Gastroesophageal sphincter (tissue), 4 donors: ENCODE results near the gene ZNF195. TPM values are rescaled to one million over a fixed set of nuclear protein-coding genes. Genes with fewer than 3 reads are reported as not detected.
"Not testable (repeated sequence)": the region's sequence is repeated elsewhere in the genome, so short reads cannot be mapped to it uniquely, and the experiment has no call there.

ENCODE experiments used
- ATAC-seq: fragments of 150-250 bp; one replicate; pipeline ENCODE4 v1.9.1; 2016; ENCODE audit warnings: mild to moderate bottlenecking, moderate library complexity
- H3K27ac ChIP-seq, 4 donors: fragments of 200-600 bp; sonication (generic) in 3 of 4; 1 replicate in 3 of 4; 2 replicates in 1 of 4; pipeline ENCODE4 v1.5.1; 2016 to 2019
- H3K27me3 ChIP-seq: fragments of 200-600 bp; sonication (generic); one replicate; pipeline ENCODE4 v1.5.1; 2019
- H3K36me3 ChIP-seq, 2 donors: fragments of 200-600 bp; sonication (generic); one replicate each; pipeline ENCODE4 v1.5.1; 2019; ENCODE audit warnings: control low read depth in 1 of 2
- H3K4me1 ChIP-seq, 3 donors: fragments of 200-600 bp; sonication (generic); 1 replicate in 2 of 3; 2 replicates in 1 of 3; pipeline ENCODE4 v1.5.1; 2016 to 2019; ENCODE audit warnings: control low read depth in 2 of 3
- H3K4me3 ChIP-seq, 2 donors: fragments of 200-600 bp; sonication (generic); one replicate each; pipeline ENCODE4 v1.5.1; 2019; ENCODE audit warnings: mild to moderate bottlenecking in 1 of 2, moderate library complexity in 1 of 2
- H3K9me3 ChIP-seq, 3 donors: fragments of 200-600 bp; sonication (generic); one replicate each; pipeline ENCODE4 v1.5.1; 2017 to 2019; ENCODE audit warnings: control low read depth in 2 of 3
- CTCF ChIP-seq, 4 experiments: fragments of 200-600 bp in 2 of 4; fragments of 450-650 bp in 2 of 4; sonication (generic) in 1 of 4; IDR thresholded peaks; one replicate each; pipeline ENCODE4 v1.5.1; 2017 to 2019; ENCODE audit warnings: antibody characterized with exemption in 4 of 4, mild to moderate bottlenecking in 2 of 4, moderate library complexity in 2 of 4
- EP300 ChIP-seq: sonication (generic); formaldehyde crosslinking; IDR thresholded peaks from one replicate; pipeline ENCODE4 v1.6.1; 2017; ENCODE audit warnings: antibody characterized with exemption, mild to moderate bottlenecking
- POLR2A ChIP-seq, 2 donors: fragments of 450-650 bp; IDR thresholded peaks; one replicate each; pipeline ENCODE4 v1.6.1; 2017; ENCODE audit warnings: antibody characterized with exemption in 2 of 2, mild to moderate bottlenecking in 2 of 2, moderate library complexity in 1 of 2
- POLR2AphosphoS5 ChIP-seq: sonication (generic); formaldehyde crosslinking; IDR thresholded peaks from one replicate; pipeline ENCODE4 v1.6.1; 2017; ENCODE audit warnings: antibody characterized with exemption
- WGBS, 2 donors: methylation state at CpG; one replicate each; pipeline ENCODE4 v1.1.5; 2018; ENCODE audit warnings: low coverage in 1 of 2; 5-methylcytosine and 5-hydroxymethylcytosine counted together
- total RNA-seq, 4 donors: library from RNA; depleted of rRNA; stranded (reverse); fragments of >200 nt; gene quantifications; one replicate each; pipeline ENCODE4 v1.1.0, GENCODE V29; 2016

The ZNF195 gene
- total RNA-seq = 10 to 100 TPM in 2 of 4 donors, 1 to 10 TPM in 2; 7.9 to 19.9 (median 12.6) TPM

- Histone ChIP-seq H3K36me3 (peaks cover 0 to 15% of the 10 kb centered on the region in 2 donors), H3K4me1 (peaks cover 0 to 42% (median 11%) of the 10 kb centered on the region in 3 donors), H3K9me3 (no peaks in the 10 kb centered on the region), H3K4me3 (peak within 1 kb of the TSS; percentile 82 to 97), H3K27me3 (no peaks in the 10 kb centered on the region), H3K27ac (peak within 1 kb of the TSS; percentile 63 to 89 (median 84))
- TF ChIP-seq EP300 (no peak), POLR2A (IDR thresholded peaks at IDR 0.05) (peak; percentile 44), CTCF (IDR thresholded peaks at IDR 0.05) (no peak), POLR2AphosphoS5 (peak; percentile 57)
- 2 to 8% methylated on average over 5 to 11 of the region's 54 CpGs for WGBS, 2 donors
- ATAC-seq = peak; percentile 100
Measured at GRCh38 chr11:3378426-3379423, at the start of gene ZNF195. ZNF195 (minus strand) TSS chr11:3379146; CDS start chr11:3379040, 106 bp downstream.

GRCh38 chr11:3428076-3428475 lies 49.1 kb upstream of the ZNF195 start:
- H3K4me3 ChIP-seq, H3K9me3 ChIP-seq, ATAC-seq, H3K4me1 ChIP-seq, H3K27ac ChIP-seq, H3K36me3 ChIP-seq: not testable (repeated sequence)
- 35 to 43% methylated on average over 2 to 5 of the region's 10 CpGs for WGBS, 2 donors
- H3K27me3 ChIP-seq = peaks cover 17% of the 10 kb centered on the region

- not testable (repeated sequence) for H3K27ac ChIP-seq, H3K36me3 ChIP-seq, ATAC-seq, H3K9me3 ChIP-seq, H3K4me3 ChIP-seq
- peaks cover 0 to 12% (median 0%) of the 10 kb centered on the region in 3 donors for H3K4me1 ChIP-seq
- 83 to 84% methylated on average over 5 to 8 of the region's 8 CpGs for WGBS, 2 donors
- peaks cover 17% of the 10 kb centered on the region for H3K27me3 ChIP-seq
Measured at GRCh38 chr11:3426541-3426940, 47.6 kb upstream of the ZNF195 start.

GRCh38 chr11:3423928-3424327 lies 45.0 kb upstream of the ZNF195 start:
- H3K27ac ChIP-seq = peak overlapping the region in 1 of 4 donors; percentile 89
- not testable (repeated sequence) for ATAC-seq
- WGBS, 2 donors = 5 to 28% methylated on average over 4 of the region's 5 CpGs

GRCh38 chr11:3423138-3423731 lies 44.3 kb upstream of the ZNF195 start:
- ATAC-seq = not testable (repeated sequence)

More at GRCh38 chr11:3423928-3424327, 45.0 kb upstream of the ZNF195 start:
- Histone ChIP-seq H3K4me1 (peaks cover 0 to 12% (median 0%) of the 10 kb centered on the region in 3 donors), H3K4me3 (peak overlapping the region in 1 of 2 donors; percentile 69)
- not testable (repeated sequence) for H3K9me3 ChIP-seq, H3K36me3 ChIP-seq, H3K27me3 ChIP-seq

GRCh38 chr11:3422380-3423137 lies 43.6 kb upstream of the ZNF195 start:
- H3K36me3 ChIP-seq, H3K9me3 ChIP-seq, H3K27me3 ChIP-seq: not testable (repeated sequence)
- H3K4me3 ChIP-seq = peak overlapping the region; percentile 42 to 69
- 0% methylated on average over 5 to 7 of the region's 66 CpGs for WGBS, 2 donors
- ATAC-seq = peak; percentile 100
- peak overlapping the region; percentile 30 to 89 (median 81) for H3K27ac ChIP-seq
- H3K4me1 ChIP-seq = peaks cover 0 to 12% (median 0%) of the 10 kb centered on the region in 3 donors

More at GRCh38 chr11:3423138-3423731, 44.3 kb upstream of the ZNF195 start:
- H3K9me3 ChIP-seq, H3K27me3 ChIP-seq, H3K36me3 ChIP-seq: not testable (repeated sequence)
- 0% methylated on average over 27 of the region's 46 CpGs; no CpG with 5 or more reads in 1 of the 2 donors for WGBS, 2 donors
- peaks cover 0 to 12% (median 0%) of the 10 kb centered on the region in 3 donors for H3K4me1 ChIP-seq
- H3K27ac ChIP-seq = peak overlapping the region; percentile 35 to 89 (median 81)
- TF ChIP-seq POLR2A (IDR thresholded peaks at IDR 0.05) = peak in 1 of 2 donors; percentile 30
- H3K4me3 ChIP-seq = peak overlapping the region; percentile 42 to 69

- H3K27me3 ChIP-seq, H3K9me3 ChIP-seq, ATAC-seq, H3K36me3 ChIP-seq: not testable (repeated sequence)
- Histone ChIP-seq H3K4me1 (peaks cover 0 to 12% (median 0%) of the 10 kb centered on the region in 3 donors), H3K4me3 (peak overlapping the region; percentile 42 to 69), H3K27ac (peak overlapping the region; percentile 2 to 89 (median 81))
- 21% methylated on average over 5 of the region's 42 CpGs; no CpG with 5 or more reads in 1 of the 2 donors for WGBS, 2 donors
Measured at GRCh38 chr11:3421608-3422379, 42.8 kb upstream of the ZNF195 start.

- not testable (repeated sequence) for H3K9me3 ChIP-seq, H3K36me3 ChIP-seq, ATAC-seq, H3K27ac ChIP-seq, H3K27me3 ChIP-seq, H3K4me3 ChIP-seq
- WGBS, 2 donors = 62 to 67% methylated on average over 5 to 8 of the region's 10 CpGs
- peaks cover 0 to 12% (median 0%) of the 10 kb centered on the region in 3 donors for H3K4me1 ChIP-seq
Measured at GRCh38 chr11:3420281-3421042, 41.5 kb upstream of the ZNF195 start.

GRCh38 chr11:3419496-3419895 lies 40.5 kb upstream of the ZNF195 start:
- H3K4me1 ChIP-seq = peaks cover 0 to 12% (median 0%) of the 10 kb centered on the region in 3 donors
- H3K27ac ChIP-seq, H3K4me3 ChIP-seq, H3K27me3 ChIP-seq, ATAC-seq, H3K36me3 ChIP-seq, H3K9me3 ChIP-seq: not testable (repeated sequence)
- 100% methylated on average over 1 of the region's 1 CpG; no CpG with 5 or more reads in 1 of the 2 donors for WGBS, 2 donors
